Measurements from ENCODE around the gene CIT. TPM values are rescaled to one million over a fixed set of nuclear protein-coding genes. Genes with fewer than 3 reads are reported as not detected.

The CIT gene
- total RNA-seq, 1 experiment from 2014 or later, result 34.4 TPM

GRCh38 chr12:119645535-119646059 is 231.5 kb downstream of the CIT start:
- DNase-seq (ENCODE audit: low spot score), result no peak

GRCh38 chr12:119644930-119645329 is 232.2 kb downstream of the CIT start:
- DNase-seq (ENCODE audit: low spot score), result no peak

GRCh38 chr12:119642986-119643385 is 234.1 kb downstream of the CIT start:
- DNase-seq (ENCODE audit: low spot score), result no peak

Other genes with a start within 250 kb of the CIT start
- 5.4 and 9.2 TPM in 2 replicates for gene PRKAB1, start 209.2 kb downstream of the CIT start, total RNA-seq (2014; rRNA removed; shearing (Covaris generic))
- gene BICDL1, start 111.9 kb upstream of the CIT start, total RNA-seq (2014; rRNA removed; shearing (Covaris generic)), result 0.38 and 1.2 TPM in 2 replicates
- gene RAB35, start 239.4 kb upstream of the CIT start, total RNA-seq (2014; rRNA removed; shearing (Covaris generic)), result 30.0 and 35.5 TPM in 2 replicates